T-helper 1 cell (primary cell): Measurements from ENCODE around the gene MYOF.
"Not testable (repeated sequence)": the region's sequence is repeated elsewhere in the genome, so short reads cannot be mapped to it uniquely, and the experiment has no call there.

ENCODE experiments used
- DNase-seq, 5 donors: peaks; one replicate each; pipeline ENCODE4 v3.0.0-alpha.2; 2012 to 2020

The MYOF gene

DNA sequence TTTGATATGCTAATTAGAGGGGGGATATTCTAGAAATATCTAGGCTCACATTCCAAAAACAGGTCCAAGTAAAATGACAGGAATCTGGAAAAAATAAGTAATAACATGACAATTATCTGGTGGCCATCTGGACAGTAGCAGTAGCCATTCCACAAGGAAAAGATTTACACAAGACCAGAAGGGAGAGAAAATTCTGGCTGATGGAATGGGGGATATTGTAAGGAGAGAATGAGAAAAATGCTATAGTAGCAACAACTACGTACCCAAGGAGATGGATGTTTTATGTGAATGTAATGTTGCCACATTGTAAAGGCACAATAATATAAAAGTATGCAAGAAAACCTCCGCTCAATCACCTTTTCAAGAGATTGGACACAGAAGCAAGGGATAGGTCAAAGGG lies 5.4 kb downstream of the MYOF start:
- no peak for DNase-seq

DNA sequence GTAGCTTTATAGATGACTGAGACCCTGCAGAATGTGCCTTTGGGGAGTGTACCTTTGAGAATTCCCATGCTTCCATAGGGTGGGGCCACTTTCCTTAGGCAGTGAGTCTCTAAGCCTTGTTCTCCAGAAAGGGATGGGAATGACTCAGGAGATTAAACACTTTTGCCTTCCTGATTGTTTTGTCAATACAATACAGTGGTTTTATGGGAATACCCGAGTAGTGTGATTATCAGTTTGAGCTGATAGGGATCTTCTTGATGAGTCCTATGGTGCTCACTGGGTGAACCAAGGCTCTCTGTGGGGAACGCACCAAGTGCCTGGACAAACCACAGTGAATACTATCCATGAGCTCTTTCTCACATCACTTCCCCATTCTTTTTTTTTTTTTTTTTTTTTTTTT lies 6.3 kb downstream of the MYOF start:
- no peak for DNase-seq

DNA sequence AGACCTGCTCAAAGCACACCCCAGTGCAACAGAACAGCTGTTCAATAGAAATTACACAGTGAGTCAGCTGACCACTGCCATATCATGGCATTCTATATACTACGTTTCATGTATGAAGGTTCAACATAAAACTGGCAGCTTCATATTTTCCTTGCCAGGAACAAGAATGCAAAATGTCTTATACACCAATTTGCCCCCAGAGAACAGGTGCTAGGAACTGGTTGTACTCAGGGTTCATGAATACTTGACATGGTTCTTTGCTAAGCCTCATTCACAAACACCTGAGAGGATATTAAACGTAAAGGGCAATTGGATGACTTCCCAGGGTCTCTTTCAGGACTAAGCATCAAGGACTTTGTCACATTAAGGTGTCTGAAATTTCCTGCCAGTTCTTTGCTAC lies 6.9 kb downstream of the MYOF start:
- DNase-seq: no peak

DNA sequence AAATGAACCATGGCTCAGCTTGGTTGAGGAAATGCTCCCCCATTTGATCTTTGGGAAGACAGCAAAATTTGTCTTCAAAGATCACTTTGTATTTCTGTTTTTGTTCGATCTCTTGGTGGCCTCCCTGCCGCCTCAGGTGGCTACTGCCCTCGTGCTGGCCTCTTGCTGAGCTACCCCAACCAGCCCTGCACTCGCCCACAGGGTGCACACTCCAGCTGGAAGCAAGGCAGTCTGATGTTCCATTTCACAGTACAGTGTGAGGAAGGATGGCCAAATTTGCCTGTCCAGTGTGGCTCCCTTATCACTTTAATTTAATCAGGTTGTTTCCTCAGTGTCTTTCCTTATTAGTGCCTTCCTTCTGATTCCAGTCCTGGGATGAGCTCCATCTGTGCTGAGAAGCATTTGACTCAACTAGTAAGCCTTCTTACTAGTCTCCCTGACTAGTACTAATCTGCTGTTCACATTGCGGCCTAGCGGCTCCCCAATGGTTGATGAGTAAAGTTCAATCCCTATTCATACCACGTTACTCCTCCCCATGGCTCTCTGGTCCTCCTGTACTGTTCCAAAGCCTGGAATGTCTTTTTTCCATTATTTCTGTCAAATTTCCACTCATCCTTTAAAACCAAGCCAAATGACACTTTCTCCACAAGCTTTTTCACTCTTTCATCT lies 8.2 kb downstream of the MYOF start:
- no peak for DNase-seq

DNA sequence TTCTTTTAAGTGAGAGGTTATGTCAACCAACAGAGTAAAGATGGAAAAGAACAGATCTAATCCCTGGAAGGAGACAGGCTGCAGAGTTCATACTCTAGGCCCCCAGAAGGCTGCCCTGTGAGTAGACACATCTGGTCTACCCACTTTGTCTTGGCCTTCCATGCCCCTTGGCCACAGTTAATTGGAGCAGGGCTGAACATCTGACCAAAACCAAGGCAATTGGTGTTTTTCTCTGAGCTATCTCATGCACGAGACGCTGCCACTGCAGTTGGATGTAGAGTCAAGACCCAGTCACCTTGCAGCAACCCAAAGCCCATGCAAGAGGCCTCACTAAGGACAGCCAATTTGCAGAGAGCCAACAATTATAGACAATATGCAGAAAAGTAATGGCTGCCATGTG lies 9.0 kb downstream of the MYOF start:
- no peak for DNase-seq

DNA sequence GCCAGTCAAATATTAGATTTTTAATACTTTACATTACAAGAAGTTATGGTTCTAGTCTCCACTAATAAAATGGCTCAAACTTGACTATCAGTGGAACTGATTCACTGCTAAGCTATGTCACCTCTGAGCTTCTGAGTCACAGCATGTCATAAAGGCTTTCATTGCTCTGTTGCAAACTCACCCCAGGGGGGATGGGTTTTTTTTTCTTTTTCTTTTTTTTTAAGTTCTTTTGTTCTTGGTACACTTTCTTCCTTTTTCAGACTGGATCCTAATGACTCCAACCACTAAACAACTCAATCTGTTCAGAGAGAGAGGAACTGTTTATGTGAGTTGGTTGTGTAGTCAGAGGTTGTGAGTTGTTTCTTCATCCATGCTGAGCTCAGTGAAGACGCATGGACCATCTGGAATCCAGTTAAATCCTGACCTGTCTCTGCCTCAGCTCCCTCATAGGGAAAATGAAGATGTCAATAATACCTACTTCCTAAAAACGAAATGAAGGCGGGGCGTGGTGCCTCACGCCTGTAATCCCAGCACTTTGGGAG lies 11.0 kb downstream of the MYOF start:
- peak in 1 of 5 donors; percentile 29 for DNase-seq

DNA sequence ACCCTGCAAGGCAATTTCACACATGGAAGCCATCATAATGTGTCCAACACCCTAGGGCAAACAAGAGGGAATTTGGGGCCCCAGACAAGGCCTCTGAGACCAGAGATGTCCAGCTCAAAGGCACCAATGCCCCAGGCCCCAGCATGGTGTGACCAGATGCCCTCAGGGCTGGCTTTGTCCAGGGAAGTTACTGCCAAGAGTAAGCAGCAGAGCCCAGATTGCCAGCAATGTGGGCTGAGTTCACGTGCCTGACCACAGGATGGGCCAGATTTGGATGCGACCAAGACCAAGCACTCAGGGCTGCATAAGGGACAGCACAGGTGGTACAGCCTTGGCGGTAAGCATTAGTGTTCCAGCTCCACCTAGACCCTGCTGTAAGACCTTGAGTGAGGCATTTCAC lies 12.7 kb downstream of the MYOF start:
- no peak for DNase-seq

DNA sequence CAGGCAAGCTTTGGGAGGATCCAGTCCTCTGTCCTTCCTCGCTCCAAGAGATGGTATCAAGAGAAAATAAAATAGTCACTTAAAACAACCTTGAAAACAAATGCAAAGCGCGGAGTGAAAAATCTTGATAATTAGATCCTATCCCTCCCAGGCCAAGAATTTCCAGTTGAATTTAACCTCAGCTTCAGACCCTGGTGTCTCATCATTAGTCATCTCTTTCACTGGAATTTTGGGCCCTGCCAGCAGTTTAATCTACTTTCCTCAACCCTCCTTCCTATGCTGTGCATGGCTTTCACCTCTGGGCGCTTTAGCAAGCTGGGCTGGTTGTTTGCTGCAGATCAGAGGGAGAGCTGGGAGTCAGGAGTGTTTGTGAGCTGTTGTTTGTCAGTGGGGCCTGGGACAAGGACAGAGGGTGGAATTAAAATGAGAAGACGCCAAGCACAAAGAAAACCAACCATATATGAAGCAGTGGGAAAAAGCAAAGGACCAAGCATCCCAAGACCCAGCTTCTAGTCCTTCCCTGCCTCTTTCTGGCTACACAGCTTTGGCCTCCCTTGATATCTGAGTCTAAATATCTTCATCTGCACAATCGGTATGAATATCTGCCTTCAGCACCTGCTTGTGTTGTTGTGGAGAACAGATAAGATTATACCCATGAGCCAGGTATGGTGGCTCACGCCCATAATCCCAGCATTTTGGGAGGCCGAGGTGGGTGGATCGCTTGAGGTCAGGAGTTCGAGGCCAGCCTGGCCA lies 13.5 kb downstream of the MYOF start:
- DNase-seq: no peak

DNA sequence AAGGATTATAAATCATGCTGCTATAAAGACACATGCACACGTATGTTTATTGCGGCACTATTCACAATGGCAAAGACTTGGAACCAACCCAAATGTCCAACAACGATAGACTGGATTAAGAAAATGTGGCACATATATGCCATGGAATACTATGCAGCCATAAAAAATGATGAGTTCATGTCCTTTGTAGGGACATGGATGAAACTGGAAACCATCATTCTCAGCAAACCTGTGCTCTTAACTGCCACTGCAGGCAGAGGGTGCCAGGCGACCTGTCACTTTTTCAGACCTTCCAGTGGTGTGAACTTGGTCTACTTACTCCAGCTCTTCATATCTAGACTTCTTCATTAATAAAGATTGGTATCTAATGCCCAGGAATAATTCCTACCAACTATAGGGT lies 14.5 kb downstream of the MYOF start:
- DNase-seq: not testable (repeated sequence)

DNA sequence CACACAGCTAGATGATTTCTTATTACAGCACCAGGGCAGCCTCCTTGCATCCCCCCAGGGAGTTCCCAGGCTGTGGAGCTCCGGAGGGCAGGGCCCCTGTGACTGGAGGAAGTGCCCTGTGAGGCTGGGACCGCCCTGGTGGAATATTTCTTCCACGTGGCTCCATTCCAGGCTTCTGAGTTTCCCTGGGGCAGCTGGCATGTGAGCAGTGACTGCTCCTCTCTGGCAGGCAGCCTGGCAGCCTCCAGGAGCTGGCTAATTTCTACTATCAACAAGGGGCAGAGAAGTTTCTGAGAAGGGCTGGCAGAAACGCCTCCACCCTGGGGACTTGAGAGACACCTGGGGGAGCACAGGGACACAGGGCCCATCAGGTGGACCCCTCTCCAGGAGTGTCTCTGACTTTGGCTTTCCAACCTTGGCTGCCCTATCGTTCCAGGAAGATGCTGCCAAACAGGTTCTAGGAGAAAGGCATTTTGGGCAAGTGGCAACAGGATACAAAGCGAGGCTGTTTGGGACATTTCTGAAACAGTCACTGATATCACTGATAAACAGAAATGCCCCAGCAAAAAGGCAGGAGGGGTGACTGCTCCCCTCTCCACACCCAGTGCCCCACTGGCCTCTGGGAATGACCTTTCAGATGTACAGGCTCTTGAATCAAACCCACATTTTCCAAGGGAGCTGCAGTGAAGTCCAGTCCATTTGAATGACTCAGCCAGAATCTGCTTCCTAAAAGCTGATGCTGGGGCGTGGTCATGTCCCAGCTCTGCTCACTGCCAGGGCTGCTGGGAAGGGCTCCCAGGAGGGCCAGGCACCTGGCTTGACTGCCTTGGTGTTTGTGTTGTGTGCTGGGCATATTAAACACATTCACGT lies 16.1 kb downstream of the MYOF start:
- no peak for DNase-seq

DNA sequence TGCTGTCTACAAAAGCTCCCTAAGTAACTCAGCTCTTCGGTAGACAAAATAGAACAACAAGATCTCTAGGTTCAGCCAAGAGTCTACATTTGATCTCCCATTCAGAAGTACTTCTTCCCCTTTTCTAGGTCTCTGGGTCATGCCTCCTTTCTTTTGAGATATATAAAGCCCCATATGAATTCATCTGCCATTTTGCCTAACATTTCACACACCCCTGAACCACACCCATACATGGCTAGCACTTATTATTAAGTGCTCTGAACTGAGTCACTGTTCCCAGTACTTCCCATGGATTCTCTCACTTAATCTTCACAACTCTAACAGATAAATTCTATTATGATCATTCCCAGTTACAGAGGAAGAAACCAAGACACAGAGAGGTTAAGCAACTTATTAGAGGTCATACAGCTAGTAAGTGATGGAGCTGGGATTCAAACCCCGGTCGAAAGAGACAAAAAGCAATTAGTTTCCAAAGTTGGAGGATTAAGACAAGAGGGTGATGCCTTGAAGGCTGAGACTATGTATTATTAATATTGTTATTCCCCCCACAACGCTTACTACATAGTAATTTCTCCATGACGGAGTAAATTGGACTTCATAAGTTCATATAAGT lies 17.3 kb downstream of the MYOF start:
- no peak for DNase-seq

DNA sequence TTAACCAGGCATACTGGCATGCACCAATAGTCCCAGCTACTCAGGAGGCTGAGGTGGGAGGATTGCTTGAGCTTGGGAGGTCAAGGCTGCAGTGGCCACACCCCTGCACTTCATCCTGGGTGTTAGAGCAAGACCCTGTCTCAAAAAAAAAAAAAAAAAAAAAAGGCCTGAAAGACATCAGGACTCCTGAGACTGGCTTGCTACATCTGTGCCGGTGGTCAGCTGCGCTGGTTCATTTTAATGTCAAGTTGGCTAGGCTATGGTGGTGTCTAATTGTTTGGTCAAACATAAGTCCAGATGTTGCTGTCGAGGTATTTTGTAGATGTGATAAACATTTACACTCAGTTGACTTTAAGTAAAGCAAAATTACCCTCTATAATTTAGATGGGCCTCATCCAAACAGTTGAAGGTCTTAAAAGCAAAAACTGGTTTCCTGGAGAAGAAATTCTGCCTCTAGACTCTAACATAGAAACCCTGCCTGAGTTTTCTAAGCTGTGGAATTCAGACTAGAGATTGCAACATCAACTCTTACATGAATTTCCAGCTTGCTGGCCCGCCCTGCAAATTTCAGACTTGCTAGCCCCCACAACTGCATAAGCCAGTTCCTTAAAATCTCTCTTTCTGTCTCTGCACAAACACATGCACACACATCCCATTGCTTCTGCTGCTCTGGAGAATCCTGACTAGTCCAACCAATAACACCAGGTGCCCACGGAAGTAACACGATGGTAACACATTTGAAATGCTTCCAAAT lies 18.2 kb downstream of the MYOF start:
- DNase-seq: no peak

DNA sequence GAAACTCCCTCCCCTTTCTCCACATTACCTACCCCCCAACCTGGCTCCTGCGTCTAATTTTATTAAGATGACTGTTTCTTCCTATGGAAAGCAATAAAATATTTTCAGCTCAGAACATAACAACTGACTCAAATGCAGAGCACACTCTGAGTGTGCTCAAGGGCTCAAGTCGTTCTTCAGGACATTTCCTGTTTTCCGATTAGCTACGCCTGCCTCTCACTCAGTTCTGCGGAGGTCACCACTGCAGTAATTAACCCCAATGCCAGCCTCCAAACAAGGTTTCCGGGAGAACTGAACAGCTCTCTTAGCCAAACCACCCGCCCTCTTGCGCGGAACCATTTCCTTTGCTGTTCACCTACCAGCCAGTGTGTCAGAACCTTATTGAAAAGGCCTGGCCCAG lies 19.3 kb downstream of the MYOF start:
- peak in 1 of 5 donors; percentile 92 for DNase-seq

DNA sequence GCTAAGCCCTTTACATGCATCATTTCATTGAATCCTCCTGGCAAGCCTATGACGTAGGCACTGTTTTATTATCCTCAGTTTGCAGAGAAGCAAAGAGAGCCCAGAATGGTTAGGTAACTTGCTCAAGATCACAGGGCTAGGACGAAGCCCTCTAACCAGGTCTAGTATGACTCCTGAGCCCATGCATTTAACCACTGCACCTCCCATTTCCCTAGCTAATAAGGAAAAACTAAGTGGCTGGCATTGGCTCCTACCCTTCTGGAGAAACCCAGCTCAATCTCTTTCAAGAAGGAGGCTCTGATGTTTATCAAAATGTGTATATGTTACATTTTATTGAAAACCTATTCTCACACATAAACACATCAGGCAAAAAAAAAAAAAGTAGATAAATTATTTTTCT lies 19.8 kb downstream of the MYOF start:
- DNase-seq: no peak

DNA sequence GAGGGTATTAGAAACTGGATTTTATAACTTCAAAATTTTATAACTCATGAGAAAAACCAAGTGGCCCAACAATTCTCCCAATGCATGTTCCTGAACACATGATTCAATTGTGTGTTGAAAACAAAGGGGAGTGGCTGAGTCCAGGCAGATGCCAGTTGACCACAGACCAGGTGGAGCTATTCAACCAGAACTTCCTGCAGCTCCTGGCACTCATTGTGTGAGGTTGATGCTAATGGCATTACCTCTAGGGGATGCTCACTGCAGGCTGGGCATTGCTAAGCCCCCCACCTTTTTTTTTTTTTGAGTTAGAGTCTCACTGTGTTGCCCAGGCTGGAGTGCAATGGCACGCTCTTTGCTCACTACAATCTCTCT lies 20.3 kb downstream of the MYOF start:
- peak in 1 of 5 donors; percentile 57 for DNase-seq

DNA sequence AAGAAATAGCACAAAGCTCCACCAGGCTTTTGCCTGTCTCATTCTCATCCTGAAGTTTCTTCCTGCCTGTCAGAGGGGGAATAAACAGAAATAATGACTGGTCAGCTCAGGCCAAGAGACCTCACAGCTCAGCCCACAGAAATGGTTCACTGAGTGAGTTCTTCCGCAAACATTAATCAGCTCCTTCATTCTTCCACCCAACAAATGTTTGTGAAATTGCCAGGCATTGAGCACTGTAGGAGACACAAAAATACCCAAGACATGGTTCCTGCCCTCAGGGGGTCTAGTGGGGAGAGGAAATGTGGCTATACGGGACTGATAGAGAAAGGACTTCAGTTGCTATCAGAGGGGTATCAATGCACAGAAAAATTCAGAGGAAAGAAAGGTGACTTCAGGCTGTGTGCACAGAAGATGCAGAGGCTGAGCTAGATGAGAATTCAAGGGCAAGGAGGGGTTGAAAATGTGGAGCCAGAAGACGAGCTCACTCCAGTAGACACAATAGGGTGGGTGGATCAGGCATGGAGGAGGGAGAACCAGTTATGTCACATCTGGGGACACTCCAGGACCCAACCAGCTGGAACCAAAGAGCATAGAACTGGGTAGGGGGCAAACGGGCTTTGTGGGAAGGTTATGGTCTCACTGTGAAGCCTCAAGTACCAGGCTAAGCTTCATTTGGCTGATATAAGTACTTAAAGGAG lies 20.9 kb downstream of the MYOF start:
- DNase-seq: no peak

DNA sequence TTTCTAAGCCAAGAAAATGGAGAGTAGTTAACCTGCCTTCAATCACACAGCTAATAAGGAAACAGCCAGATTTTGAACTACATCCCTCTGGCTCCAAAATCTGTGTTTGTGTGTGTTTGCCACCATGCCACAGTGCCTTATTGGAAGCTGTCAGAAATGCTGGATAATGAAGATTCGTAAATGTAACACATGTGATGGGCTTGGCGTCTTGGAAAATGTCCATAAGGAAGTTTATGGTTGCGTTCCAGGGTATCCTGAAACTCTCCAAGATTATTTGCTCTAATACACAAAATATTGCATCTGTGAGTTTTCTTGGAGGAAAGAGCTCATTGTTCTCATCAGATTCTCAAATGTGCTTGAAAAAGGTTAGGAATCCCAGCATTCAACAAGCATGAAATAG lies 22.7 kb downstream of the MYOF start:
- no peak for DNase-seq

DNA sequence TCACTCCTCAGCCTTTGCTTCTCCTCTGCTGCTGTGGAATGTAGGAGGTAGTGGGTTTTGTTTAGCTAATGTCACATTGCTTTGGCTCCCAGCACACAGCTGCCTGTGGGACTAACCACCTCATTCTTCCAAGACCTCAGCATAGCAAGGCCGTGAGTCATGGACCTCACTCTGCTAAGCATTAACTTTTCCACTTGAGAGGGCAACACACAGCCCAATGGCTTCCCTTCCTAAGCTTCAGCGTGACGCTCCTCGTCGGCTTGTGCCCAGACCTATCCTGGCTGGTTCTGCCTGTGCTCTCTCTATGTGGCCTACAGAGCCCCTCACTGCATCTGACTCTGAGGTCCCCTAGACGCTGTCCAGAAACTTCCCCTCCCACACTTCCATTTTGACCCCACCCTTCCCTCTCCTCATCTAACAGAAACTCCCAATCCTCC lies 23.3 kb downstream of the MYOF start:
- DNase-seq: no peak

DNA sequence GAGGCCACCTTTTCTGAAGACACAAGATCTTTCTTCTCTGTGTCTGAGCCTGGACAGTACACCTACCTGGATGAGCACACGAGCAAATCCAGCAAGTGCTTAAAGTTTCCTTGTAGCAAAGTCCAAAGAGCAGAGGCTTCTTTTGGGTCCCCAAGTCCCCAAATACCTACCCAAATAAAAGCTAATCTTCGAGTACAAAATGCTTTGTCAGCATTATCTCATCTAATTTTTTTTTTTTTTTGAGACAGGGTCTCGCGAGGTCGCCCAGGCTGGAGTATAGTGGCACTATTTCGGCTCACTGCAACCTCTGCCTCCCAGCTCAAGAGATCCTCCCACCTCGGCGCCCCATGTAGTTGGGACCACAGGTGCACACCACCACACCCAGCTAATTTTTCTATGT lies 24.6 kb downstream of the MYOF start:
- DNase-seq: no peak

DNA sequence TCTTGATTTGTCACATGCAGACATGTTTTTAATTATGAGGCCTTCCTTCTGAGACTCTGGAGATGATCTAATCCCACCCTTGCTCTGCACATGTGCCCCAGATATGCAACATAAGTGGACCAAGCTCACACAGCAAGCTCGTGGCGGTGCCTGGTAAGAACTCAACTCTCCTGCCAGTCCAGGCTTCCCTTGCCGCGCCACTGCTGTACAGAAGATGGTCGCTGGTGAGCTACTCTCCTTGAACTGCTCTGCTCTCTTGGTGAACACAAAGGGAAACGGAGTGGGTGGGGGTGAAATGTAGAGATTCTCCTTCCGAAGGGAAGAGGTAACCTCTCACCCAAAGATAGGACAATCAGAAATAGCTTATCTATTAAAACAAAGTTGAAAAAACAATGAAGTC lies 25.7 kb downstream of the MYOF start:
- no peak for DNase-seq

DNA sequence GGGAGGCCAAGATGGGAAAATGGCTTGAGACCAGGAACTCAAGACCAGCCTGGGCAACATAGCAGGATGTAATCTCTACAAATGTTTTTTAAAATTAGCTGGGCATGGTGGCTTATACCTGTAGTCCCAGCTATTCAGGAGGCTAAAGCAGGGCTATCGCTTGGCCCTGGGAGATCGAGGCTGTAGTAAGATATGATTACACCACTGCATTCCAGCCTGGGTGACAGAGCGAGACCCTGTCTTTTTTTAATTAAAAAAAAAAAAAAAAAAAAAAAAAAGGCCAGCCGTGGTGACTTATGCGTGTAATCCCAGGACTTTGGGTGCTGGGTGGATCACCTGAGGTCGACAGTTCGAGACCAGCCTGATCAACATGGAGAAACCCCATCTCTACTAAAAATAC lies 27.4 kb downstream of the MYOF start:
- DNase-seq: no peak

DNA sequence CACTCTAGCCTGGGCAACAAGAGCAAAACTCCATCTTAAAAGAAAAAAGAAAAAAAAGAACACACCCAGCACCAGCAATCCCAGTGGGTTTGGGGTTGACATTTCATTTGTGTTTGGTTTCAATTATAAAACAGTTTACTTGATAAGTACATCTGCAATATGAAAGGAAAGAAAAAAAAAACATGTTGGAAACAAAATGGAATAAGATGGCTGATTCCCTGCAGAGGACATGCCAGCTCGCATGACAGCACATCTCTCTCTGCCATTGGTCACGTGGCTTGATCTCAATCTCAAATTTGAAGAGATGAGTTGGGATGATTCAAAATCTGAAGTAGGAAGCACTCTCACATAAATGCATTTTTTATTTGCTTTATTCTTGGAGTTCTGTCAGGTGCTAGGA lies 28.0 kb downstream of the MYOF start:
- DNase-seq: no peak
